Skin epidermis (tissue), 12 donors: ENCODE measurements around the gene ALG9.
A peak's percentile ranks its signal among the peaks of the same experiment; 100 is the strongest.

Experiments
- H3K27ac ChIP-seq, 21 experiments: fragments of 200-600 bp; sonication (generic) in 11 of 21; one replicate each; pipeline ENCODE4 v1.5.0; 2020; ENCODE audit warnings: mild to moderate bottlenecking in 3 of 21, inconsistent platforms in 2 of 21, moderate library complexity in 2 of 21
- H3K4me3 ChIP-seq, 7 experiments: fragments of 200-600 bp; sonication (generic) in 2 of 7; one replicate each; pipeline ENCODE4 v1.5.0; 2020; ENCODE audit warnings: inconsistent platforms in 2 of 7, mild to moderate bottlenecking in 2 of 7, moderate library complexity in 1 of 7

ALG9 gene, protein sequence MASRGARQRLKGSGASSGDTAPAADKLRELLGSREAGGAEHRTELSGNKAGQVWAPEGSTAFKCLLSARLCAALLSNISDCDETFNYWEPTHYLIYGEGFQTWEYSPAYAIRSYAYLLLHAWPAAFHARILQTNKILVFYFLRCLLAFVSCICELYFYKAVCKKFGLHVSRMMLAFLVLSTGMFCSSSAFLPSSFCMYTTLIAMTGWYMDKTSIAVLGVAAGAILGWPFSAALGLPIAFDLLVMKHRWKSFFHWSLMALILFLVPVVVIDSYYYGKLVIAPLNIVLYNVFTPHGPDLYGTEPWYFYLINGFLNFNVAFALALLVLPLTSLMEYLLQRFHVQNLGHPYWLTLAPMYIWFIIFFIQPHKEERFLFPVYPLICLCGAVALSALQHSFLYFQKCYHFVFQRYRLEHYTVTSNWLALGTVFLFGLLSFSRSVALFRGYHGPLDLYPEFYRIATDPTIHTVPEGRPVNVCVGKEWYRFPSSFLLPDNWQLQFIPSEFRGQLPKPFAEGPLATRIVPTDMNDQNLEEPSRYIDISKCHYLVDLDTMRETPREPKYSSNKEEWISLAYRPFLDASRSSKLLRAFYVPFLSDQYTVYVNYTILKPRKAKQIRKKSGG

GRCh38 chr11:111870886-111871692 is at the start of gene ALG9:
TSS of gene ALG9 (minus strand) at chr11:111871581. CDS start at chr11:111871482, 99 bp downstream.
- peak within 1 kb of the TSS; percentile 17 to 96 (median 90) for H3K27ac ChIP-seq
- H3K4me3 ChIP-seq: peak within 1 kb of the TSS; percentile 54 to 99 (median 88)

- Histone ChIP-seq H3K4me3 (no peak overlapping the region), H3K27ac (no peak overlapping the region)
Observed at GRCh38 chr11:111920908-111921307, 49.5 kb upstream of the ALG9 start.

GRCh38 chr11:111918390-111919256 is 47.2 kb upstream of the ALG9 start, which contains the start of gene C11orf52:
TSS of gene C11orf52 (plus strand) at chr11:111918913. CDS start at chr11:111918973, 60 bp downstream.
- H3K27ac ChIP-seq: peak within 1 kb of the TSS in 14 of 21 experiments; percentile 3 to 78 (median 58)
- H3K4me3 ChIP-seq: peak within 1 kb of the TSS in 2 of 7 experiments; percentile 11 to 24

DNA sequence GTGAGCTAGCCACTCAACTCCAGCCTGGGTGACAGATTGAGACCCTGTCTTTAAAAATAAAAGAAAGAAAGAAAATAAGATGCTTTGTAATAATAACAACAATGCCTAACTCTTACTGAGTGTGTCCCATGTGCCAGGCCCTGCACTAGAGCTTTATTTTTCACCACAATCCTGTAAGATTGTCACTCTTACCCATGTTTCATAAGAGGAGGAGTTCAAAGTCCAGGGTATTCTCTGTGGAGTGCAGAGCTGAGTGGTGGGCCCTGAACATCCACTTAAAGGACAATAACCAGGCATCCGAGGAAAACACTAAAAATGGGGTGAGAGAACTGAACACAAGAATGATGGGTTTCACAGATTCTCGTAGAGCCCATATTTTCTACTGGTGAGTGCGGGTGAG is 46.4 kb upstream of the ALG9 start:
- H3K4me3 ChIP-seq: no peak overlapping the region
- H3K27ac ChIP-seq: peak overlapping the region in 7 of 21 experiments; percentile 24 to 77 (median 66)

DNA sequence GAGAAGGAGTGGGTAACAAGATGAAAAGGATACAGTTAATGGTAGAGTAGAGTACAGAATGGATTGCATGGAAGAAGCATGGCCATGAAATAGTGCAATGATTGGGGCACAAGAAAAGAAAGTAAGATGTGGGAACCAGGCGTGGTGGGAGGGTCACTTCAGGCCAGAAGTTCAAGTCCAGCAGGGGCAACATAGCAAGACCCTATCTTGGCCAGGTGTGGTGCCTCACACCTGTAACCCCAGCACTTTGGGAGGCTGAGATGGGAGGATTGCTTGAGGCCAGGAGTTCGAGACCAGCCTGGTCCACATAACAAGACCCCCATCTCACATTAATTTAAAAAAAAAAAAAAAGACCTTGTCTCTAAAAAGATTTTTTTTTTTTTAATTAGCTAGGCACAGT is 45.9 kb upstream of the ALG9 start:
- Histone ChIP-seq H3K27ac (no peak overlapping the region), H3K4me3 (no peak overlapping the region)

DNA sequence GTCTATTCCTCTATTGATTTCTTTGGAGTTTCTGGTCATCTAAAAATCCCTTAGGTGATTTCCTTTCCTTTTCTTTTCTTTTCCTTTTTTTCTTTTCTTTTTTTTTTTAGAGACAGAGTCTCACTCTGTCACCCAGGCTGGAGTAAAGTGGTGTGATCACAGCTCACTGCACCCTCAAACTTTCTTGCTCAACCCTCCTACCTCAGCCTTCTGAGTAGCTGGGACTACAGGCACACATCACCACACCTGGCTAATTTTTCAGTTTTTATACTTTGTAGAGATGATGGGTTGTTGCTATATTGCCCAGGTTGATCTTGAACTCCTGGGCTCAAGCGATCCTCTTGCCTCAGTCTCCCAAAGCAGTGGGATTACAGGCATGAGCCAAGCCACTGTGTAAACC is 45.4 kb upstream of the ALG9 start:
- Histone ChIP-seq H3K27ac (no peak overlapping the region), H3K4me3 (no peak overlapping the region)

DNA sequence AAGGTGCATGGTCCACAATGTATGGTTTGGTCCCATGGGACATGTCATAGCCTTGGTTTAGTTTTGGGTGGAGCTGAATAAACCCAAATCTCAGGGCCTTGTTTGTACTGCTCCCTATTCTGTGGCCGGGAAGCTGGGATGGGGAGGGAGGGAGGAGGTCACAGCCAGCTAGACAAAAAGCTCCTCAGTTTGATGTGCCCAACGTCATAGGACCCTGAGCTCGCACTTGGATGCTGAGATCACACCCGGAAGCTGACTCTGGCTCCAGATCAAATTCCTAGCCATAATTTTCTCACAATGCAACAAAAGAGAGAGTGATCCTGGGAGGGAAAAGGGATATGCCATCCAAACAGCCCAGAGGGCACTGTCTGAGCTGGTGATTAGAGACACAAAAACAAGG is 42.6 kb upstream of the ALG9 start:
- peak overlapping the region in 3 of 7 experiments; percentile 29 to 43 (median 34) for H3K4me3 ChIP-seq
- H3K27ac ChIP-seq: peak overlapping the region in 19 of 21 experiments; percentile 47 to 92 (median 77)

DNA sequence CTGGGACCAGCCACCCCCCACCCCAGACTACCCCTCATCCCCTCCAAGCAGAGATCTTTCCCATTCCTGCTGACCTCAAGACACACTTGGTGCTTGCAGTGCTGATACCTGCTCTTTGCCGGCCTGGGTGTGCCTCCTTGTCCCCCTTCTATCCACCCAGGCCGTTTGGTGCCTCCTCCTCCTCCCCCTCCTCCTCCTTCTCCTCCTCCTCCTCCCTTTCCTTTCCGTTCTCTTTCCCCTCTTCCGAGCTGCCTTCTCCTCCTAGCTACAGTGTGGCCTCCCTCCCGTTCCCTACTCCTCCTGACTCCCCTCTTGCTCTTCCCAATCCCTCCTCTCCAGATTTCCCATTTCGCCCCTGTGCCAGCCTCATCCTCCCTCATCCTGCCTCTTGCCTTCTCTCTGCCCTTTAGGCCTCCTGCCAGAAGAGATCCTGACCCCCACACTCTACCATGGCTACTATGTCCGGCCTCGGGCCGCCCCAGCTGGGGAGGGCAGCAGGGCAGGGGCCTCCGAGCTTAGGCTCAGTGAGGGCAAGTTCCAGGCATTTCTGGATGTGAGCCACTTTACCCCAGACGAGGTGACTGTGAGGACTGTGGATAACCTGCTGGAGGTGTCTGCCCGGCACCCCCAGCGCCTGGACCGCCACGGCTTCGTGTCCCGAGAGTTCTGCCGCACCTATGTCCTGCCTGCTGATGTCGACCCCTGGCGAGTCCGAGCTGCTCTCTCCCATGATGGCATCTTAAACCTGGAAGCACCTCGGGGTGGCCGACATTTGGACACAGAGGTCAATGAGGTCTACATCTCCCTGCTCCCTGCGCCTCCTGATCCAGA is 41.9 kb upstream of the ALG9 start:
- peak overlapping the region; percentile 13 to 43 (median 27) for H3K4me3 ChIP-seq
- H3K27ac ChIP-seq: peak overlapping the region; percentile 29 to 92 (median 75)

DNA sequence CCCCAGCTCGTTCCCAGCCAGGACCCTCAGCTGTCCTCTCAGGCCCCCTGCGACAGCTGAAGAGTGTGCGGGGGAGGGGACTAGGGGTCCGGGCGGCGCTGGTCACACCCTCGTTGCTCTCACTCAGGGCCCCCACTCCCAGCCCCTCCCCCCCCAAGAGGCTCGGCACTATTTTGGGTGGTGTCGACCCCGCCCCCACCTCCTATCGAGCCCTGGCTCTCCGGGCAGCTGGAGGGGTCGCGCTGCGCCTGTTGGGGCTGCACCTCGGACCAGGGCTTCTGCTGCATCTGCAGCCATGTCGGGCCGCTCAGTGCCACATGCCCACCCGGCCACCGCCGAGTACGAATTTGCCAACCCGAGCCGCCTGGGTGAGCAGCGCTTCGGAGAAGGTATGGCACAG is 41.2 kb upstream of the ALG9 start, which contains the start of gene HSPB2:
TSS of gene HSPB2 (plus strand) at position 200 of the 400 bp plus-strand sequence. CDS start at position 296, 96 bp downstream.
- Histone ChIP-seq H3K4me3 (peak within 1 kb of the TSS; percentile 13 to 43 (median 27)), H3K27ac (peak within 1 kb of the TSS; percentile 31 to 92 (median 77))

DNA sequence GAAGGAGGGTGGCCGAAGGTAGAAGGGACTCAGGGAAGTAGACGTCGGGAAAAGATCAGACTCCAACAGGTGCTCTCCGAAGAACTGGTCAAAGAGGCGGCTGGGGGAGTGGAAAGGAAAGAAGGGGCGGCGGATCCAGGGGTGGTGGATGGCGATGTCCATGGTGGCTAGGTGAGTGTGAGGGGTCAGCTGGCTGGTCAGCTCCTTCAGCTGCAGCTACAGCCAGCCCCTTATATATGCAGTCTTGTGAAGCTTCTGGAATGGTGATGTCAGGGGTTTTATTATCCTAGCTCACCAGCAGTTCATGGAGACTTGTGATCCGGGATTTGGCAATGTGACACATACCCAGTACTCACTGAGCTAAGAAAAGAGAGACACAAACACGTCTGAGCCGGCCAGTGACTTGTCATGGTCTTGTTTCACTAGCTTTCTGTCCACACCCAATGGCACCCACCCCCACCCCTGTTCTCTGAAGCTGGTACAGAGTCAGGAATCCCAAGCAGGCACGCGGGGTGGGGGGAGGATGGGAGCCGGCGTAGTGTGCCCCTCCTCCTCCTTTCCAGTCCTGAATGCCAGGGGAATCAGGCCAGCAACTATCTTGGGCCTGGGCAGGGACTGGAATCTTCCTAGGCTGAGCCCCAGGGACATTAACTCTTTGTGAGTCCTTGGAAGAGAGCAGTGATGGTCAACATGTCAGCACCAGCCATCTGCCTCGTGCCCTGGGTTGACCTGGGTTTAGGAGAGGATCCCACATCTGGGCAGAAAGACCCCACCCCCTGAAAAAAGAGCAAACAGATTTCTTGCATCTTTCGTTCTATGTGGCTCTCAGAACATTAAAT is 40.4 kb upstream of the ALG9 start, which contains the start of gene CRYAB:
TSS of gene CRYAB (minus strand) at position 208 of the 839 bp plus-strand sequence. CDS start at position 162, 46 bp downstream.
- Histone ChIP-seq H3K4me3 (peak within 1 kb of the TSS; percentile 13 to 43 (median 27)), H3K27ac (peak within 1 kb of the TSS in 20 of 21 experiments; percentile 31 to 92 (median 77))

- peak overlapping the region in 6 of 7 experiments; percentile 2 to 43 (median 18) for H3K4me3 ChIP-seq
- peak overlapping the region in 18 of 21 experiments; percentile 13 to 92 (median 77) for H3K27ac ChIP-seq
Observed at GRCh38 chr11:111910676-111911562, 39.5 kb upstream of the ALG9 start.

DNA sequence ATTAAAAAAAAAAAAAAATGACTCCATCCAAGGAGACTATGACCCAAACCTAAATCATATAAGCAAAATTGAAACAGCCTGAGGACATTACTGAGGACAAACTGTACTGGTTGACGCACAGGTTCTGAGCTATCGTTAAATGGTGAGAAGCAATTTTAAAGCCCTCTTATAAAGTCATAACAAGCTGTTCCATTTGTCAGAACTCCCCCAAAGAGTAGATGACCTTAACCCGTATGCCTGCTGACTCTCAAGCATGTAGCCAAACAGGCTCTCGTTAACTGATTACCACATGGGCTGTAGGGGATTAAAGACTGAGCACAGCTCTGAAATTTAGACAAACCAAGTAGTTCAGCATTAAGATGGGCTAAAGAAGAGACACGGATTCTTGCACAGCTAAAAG is 38.0 kb upstream of the ALG9 start:
- Histone ChIP-seq H3K27ac (peak overlapping the region in 7 of 21 experiments; percentile 17 to 91 (median 77)), H3K4me3 (peak overlapping the region in 1 of 7 experiments; percentile 43)

DNA sequence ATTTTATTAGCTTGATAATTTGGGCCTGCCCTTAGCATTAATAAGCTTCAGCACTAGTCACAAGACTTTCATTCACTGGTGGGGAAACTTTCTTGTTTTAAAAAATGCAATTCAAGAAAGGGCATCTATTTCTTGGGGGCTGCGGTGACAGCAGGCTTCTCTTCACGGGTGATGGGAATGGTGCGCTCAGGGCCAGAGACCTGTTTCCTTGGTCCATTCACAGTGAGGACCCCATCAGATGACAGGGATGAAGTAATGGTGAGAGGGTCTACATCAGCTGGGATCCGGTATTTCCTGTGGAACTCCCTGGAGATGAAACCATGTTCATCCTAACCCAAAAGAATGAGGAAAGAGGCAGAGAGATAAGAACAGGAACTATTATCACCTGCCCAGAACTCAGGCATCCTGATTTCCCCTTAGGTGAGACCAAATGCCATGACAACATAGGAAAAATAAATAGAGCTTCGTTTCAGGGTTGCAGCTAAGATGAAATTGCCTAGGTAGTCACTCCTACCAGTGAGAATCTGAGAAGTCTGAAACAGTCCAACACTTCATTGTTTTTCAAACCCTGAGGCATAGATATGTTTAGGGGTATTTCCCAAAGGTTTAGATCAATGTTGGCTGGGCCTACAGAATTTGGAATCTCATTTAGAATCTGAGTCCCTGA is 37.4 kb upstream of the ALG9 start:
- Histone ChIP-seq H3K27ac (peak overlapping the region in 2 of 21 experiments; percentile 17), H3K4me3 (peak overlapping the region in 1 of 7 experiments; percentile 43)

DNA sequence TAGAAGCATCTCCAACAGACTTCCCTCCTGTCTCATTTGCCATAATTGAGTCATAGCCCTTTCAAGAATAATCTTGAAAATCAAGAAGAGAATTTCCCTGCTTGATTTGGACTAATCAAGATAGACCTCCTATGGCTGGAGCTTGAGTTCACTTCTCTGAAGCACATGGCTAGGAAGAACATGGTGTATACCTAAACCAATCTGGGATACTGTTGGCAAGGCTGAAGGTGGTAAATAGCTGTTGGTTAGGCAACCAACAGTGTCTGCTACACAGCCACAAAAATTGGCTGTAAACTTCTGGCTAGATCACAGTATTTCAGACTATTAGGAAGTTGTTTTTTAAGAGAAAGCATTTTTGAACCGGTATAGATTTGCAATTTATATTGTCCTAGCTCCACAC is 35.3 kb upstream of the ALG9 start:
- Histone ChIP-seq H3K27ac (no peak overlapping the region), H3K4me3 (no peak overlapping the region)

DNA sequence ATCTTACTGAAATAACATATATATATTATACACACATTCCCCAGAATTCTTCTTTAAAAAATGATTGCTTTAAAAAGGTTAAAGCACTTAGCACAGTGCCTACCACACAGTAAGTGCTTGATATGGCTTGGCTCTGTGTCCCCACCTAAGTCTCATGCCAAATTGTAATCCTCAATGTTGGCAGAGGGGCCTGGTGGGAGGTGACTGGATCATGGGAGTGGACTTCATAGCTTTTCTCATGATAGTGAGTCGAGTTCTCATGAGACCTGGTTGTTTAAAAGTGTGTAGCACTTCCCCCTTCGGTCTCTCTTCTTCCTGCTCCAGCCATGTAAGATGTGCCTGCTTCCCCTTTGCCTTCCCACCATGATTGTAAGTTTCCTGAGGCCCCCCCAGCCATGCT is 34.0 kb upstream of the ALG9 start:
- H3K27ac ChIP-seq: no peak overlapping the region
- no peak overlapping the region for H3K4me3 ChIP-seq
